HepG2 (cell line): ENCODE results near the gene RPS19. TPM values are rescaled to one million over a fixed set of nuclear protein-coding genes. Genes with fewer than 3 reads are reported as not detected.

Experiments used
- EEA1 ChIP-seq: sonication (generic); formaldehyde crosslinking; IDR thresholded peaks from 2 replicates; pipeline ENCODE4 v1.5.1; 2020; ENCODE audit warnings: mild to moderate bottlenecking, missing genetic modification reagents, borderline replicate concordance
- ISL2 ChIP-seq: sonication (generic); formaldehyde crosslinking; IDR thresholded peaks from 2 replicates; pipeline ENCODE4 v1.5.0; 2020; ENCODE audit warnings: missing genetic modification reagents
- MAFK ChIP-seq, 2 experiments: IDR thresholded peaks in 1 of 2; conservative IDR thresholded peaks in 1 of 2; 2 replicates each; pipeline ENCODE4 v1.6.1; 2011; ENCODE audit warnings: improper control_type of control experiment in 2 of 2, low read length in 2 of 2
- MAZ ChIP-seq, 2 experiments: sonication (generic) in 1 of 2; formaldehyde crosslinking in 1 of 2; IDR thresholded peaks; 2 replicates each; pipeline versions ENCODE4 v1.5.0 to v1.6.1; 2012 to 2020; ENCODE audit warnings: low read depth in 2 of 2, mild to moderate bottlenecking in 2 of 2, borderline replicate concordance in 1 of 2, improper control_type of control experiment in 1 of 2, low read length in 1 of 2, missing genetic modification reagents in 1 of 2, moderate library complexity in 1 of 2
- MED1 ChIP-seq: sonication (generic); formaldehyde crosslinking; IDR thresholded peaks from 2 replicates; pipeline ENCODE4 v1.4.0; 2020; ENCODE audit warnings: missing genetic modification reagents
- MTA1 ChIP-seq: sonication (generic); formaldehyde crosslinking; IDR thresholded peaks from 2 replicates; pipeline ENCODE4 v1.4.0; 2020; ENCODE audit warnings: missing genetic modification reagents, mild to moderate bottlenecking, borderline replicate concordance
- MZF1 ChIP-seq: sonication (generic); formaldehyde crosslinking; IDR thresholded peaks from 2 replicates; pipeline ENCODE4 v1.8.1; 2023; ENCODE audit warnings: mild to moderate bottlenecking, missing genetic modification reagents, borderline replicate concordance
- NR0B2 ChIP-seq: sonication (generic); formaldehyde crosslinking; IDR thresholded peaks from 2 replicates; pipeline ENCODE4 v1.4.0; 2020; ENCODE audit warnings: mild to moderate bottlenecking, missing genetic modification reagents
- NR1H2 ChIP-seq: sonication (generic); formaldehyde crosslinking; IDR thresholded peaks from 2 replicates; pipeline ENCODE4 v1.8.1; 2022; ENCODE audit warnings: low read depth, missing genetic modification reagents, borderline replicate concordance
- RERE ChIP-seq: IDR thresholded peaks from 2 replicates; pipeline ENCODE4 v1.6.1; 2016; ENCODE audit warnings: low read depth, missing genetic modification reagents, missing compliant biosample characterization
- STAT5B ChIP-seq: sonication (generic); formaldehyde crosslinking; IDR thresholded peaks from 2 replicates; pipeline ENCODE4 v1.4.0; 2020; ENCODE audit warnings: missing genetic modification reagents
- WIZ ChIP-seq: sonication (generic); formaldehyde crosslinking; IDR thresholded peaks from 2 replicates; pipeline ENCODE4 v1.5.1; 2020; ENCODE audit warnings: mild to moderate bottlenecking, missing genetic modification reagents
- ZNF282 ChIP-seq: fragments of 450-650 bp; IDR thresholded peaks from 2 replicates; pipeline ENCODE4 v1.6.1; 2018; ENCODE audit not compliant: partially characterized antibody
- ZNF333 ChIP-seq: sonication (generic); formaldehyde crosslinking; IDR thresholded peaks from 2 replicates; pipeline ENCODE4 v1.4.0; 2020; ENCODE audit warnings: mild to moderate bottlenecking, missing genetic modification reagents, borderline replicate concordance
- ZNF512 ChIP-seq: sonication (generic); formaldehyde crosslinking; IDR thresholded peaks from 2 replicates; pipeline ENCODE4 v1.4.0; 2020; ENCODE audit warnings: mild to moderate bottlenecking, missing genetic modification reagents
- ZNF569 ChIP-seq: sonication (generic); formaldehyde crosslinking; IDR thresholded peaks from 2 replicates; pipeline ENCODE4 v1.5.0; 2020; ENCODE audit warnings: mild to moderate bottlenecking, missing genetic modification reagents, moderate library complexity, borderline replicate concordance
- polyA plus RNA-seq, 8 experiments: library from polyadenylated mRNA; depleted of rRNA in 3 of 8; stranded (reverse) in 7 of 8; unstranded in 1 of 8; fragments of >200 nt; fragmentation: Illumina TruSeq in 4 of 8; extraction: Trizol in 4 of 8; gene quantifications; 2 replicates each; pipeline versions ENCODE4 v1.2.1 to v1.2.3, GENCODE V29; 2011 to 2016; ENCODE audit warnings: low read depth in 4 of 8, missing spikeins in 1 of 8, mixed read lengths in 1 of 8; ENCODE audit not compliant: insufficient read depth in 1 of 8
- total RNA-seq, 5 experiments: library from RNA; depleted of rRNA; stranded (reverse); fragments of >200 nt; fragmentation: Illumina TruSeq; extraction: Trizol; gene quantifications; 2 replicates each; pipeline ENCODE4 v1.2.3, GENCODE V29; 2016; ENCODE audit warnings: low read depth in 1 of 5
- TF ChIP-seq, protein P1 (sequence below): sonication (generic); formaldehyde crosslinking; IDR thresholded peaks from 2 replicates; pipeline ENCODE4 v1.8.0; 2022; ENCODE audit warnings: mild to moderate bottlenecking, missing genetic modification reagents, moderate library complexity
- TF ChIP-seq, protein P2 (sequence below): sonication (generic); formaldehyde crosslinking; IDR thresholded peaks from 2 replicates; pipeline ENCODE4 v1.4.0; 2020; ENCODE audit warnings: missing genetic modification reagents

Gene RPS19
- total and polyA plus RNA-seq, 2 of the 13 experiments (the other 11 are each of a cell fraction or from before 2014, with no cell fraction given), result 1,983 to 4,758 TPM

- TF ChIP-seq RERE (CRISPR knock-in tag) (peak; percentile 75; the same call in 1 of the 2 replicates), NR1H2 (CRISPR knock-in tag) (no peak), ISL2 (CRISPR knock-in tag) (no peak; the same call in 1 of the 2 replicates), EEA1 (CRISPR knock-in tag) (no peak), ZNF333 (CRISPR knock-in tag) (no peak), ZNF282 (no peak), MZF1 (CRISPR knock-in tag) (peak; percentile 98), MTA1 (CRISPR knock-in tag) (no peak), STAT5B (no peak), ZNF512 (CRISPR knock-in tag) (no peak), MAFK (conservative IDR thresholded peaks at IDR 0.05 in 1 of 2, IDR thresholded peaks at IDR 0.05 in 1 of 2; ENCODE audit: low read length in 2 of 2) (no peak), MED1 (CRISPR knock-in tag) (peak; percentile 57; the same call in 1 of the 2 replicates), MAZ (IDR thresholded peaks at IDR 0.05; ENCODE audit: borderline replicate concordance, low read depth, low read length) (no peak), MAZ (CRISPR knock-in tag; IDR thresholded peaks at IDR 0.05; ENCODE audit: low read depth) (peak; percentile 72; the same call in 1 of the 2 replicates), NR0B2 (CRISPR knock-in tag) (peak; percentile 66; the same call in 1 of the 2 replicates), ZNF569 (CRISPR knock-in tag) (no peak), WIZ (no peak)
- TF ChIP-seq, protein P1, sequence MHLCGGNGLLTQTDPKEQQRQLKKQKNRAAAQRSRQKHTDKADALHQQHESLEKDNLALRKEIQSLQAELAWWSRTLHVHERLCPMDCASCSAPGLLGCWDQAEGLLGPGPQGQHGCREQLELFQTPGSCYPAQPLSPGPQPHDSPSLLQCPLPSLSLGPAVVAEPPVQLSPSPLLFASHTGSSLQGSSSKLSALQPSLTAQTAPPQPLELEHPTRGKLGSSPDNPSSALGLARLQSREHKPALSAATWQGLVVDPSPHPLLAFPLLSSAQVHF (CRISPR knock-in tag), result no peak
- TF ChIP-seq, protein P2, sequence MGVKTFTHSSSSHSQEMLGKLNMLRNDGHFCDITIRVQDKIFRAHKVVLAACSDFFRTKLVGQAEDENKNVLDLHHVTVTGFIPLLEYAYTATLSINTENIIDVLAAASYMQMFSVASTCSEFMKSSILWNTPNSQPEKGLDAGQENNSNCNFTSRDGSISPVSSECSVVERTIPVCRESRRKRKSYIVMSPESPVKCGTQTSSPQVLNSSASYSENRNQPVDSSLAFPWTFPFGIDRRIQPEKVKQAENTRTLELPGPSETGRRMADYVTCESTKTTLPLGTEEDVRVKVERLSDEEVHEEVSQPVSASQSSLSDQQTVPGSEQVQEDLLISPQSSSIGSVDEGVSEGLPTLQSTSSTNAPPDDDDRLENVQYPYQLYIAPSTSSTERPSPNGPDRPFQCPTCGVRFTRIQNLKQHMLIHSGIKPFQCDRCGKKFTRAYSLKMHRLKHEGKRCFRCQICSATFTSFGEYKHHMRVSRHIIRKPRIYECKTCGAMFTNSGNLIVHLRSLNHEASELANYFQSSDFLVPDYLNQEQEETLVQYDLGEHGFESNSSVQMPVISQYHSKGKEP (CRISPR knock-in tag), result no peak
Observed at GRCh38 chr19:41904118-41904870, 44.2 kb downstream of the RPS19 start (continued).
